GM04503 (cell line): ENCODE measurements around the gene PLCG2.

Experiments used
- DNase-seq: peaks from one replicate; pipeline ENCODE4 v3.0.0-alpha.2; 2012; ENCODE audit warnings: low read depth

The PLCG2 gene

GRCh38 chr16:81816793-81817210 is 37.7 kb downstream of the PLCG2 start:
- DNase-seq, result no peak

GRCh38 chr16:81817296-81817695 is 38.2 kb downstream of the PLCG2 start:
- DNase-seq, result no peak

GRCh38 chr16:81817789-81818567 is 38.9 kb downstream of the PLCG2 start:
- no peak for DNase-seq

GRCh38 chr16:81818568-81818896 is 39.4 kb downstream of the PLCG2 start:
- DNase-seq, result no peak

GRCh38 chr16:81818905-81819304 is 39.8 kb downstream of the PLCG2 start:
- DNase-seq, result no peak

GRCh38 chr16:81821436-81822128 is 42.5 kb downstream of the PLCG2 start:
- no peak for DNase-seq

- DNase-seq, result no peak
These were observed 44.0 kb downstream of the PLCG2 start for GRCh38 chr16:81823111-81823510.

GRCh38 chr16:81823734-81824133 is 44.6 kb downstream of the PLCG2 start:
- DNase-seq, result no peak

GRCh38 chr16:81826523-81826922 is 47.4 kb downstream of the PLCG2 start:
- DNase-seq, result no peak

- DNase-seq, result no peak
These were observed 51.9 kb downstream of the PLCG2 start for GRCh38 chr16:81830845-81831540.

GRCh38 chr16:81831722-81832126 is 52.6 kb downstream of the PLCG2 start:
- DNase-seq, result no peak

- no peak for DNase-seq
These were observed 53.9 kb downstream of the PLCG2 start for GRCh38 chr16:81832801-81833547.

- no peak for DNase-seq
These were observed 54.7 kb downstream of the PLCG2 start for GRCh38 chr16:81833751-81834150.

GRCh38 chr16:81834868-81835267 is 55.8 kb downstream of the PLCG2 start:
- DNase-seq, result no peak

- DNase-seq, result no peak
These were observed 57.4 kb downstream of the PLCG2 start for GRCh38 chr16:81836279-81837054.

- DNase-seq, result no peak
These were observed 58.2 kb downstream of the PLCG2 start for GRCh38 chr16:81837312-81837751.

GRCh38 chr16:81838794-81839193 is 59.7 kb downstream of the PLCG2 start:
- peak; percentile 7 for DNase-seq

GRCh38 chr16:81841722-81842121 is 62.6 kb downstream of the PLCG2 start:
- no peak for DNase-seq

- no peak for DNase-seq
These were observed 63.6 kb downstream of the PLCG2 start for GRCh38 chr16:81842564-81843242.

- DNase-seq, result no peak
These were observed 64.1 kb downstream of the PLCG2 start for GRCh38 chr16:81843243-81843582.

GRCh38 chr16:81843683-81844082 is 64.6 kb downstream of the PLCG2 start:
- no peak for DNase-seq
